GM18508 (cell line): Measurements from ENCODE around the gene NDUFB8.

ENCODE experiments used
- ATAC-seq: cut with Tn5 transposase; IDR thresholded peaks from one replicate; pipeline ENCODE4 v1.9.1; 2021; ENCODE audit warnings: moderate number of reproducible peaks; ENCODE audit not compliant: insufficient read depth, unreplicated experiment

NDUFB8 gene

DNA sequence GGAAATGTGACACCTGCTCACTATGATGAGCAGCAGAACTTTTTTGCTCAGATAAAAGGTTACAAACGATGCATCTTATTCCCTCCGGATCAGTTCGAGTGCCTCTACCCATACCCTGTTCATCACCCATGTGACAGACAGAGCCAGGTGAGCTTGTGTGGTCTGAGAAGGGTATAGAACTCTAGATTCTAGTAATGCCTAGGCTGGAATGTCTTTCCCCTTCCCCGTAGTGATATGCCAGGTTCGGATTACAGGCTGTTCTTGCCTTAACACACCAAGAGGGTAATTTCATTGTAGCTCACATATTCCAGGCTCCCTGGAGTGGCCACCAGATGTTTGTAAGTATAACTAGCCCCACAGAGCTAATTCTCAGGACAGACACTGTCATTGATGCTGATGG lies 15.3 kb upstream of the NDUFB8 start:
- ATAC-seq: no peak

DNA sequence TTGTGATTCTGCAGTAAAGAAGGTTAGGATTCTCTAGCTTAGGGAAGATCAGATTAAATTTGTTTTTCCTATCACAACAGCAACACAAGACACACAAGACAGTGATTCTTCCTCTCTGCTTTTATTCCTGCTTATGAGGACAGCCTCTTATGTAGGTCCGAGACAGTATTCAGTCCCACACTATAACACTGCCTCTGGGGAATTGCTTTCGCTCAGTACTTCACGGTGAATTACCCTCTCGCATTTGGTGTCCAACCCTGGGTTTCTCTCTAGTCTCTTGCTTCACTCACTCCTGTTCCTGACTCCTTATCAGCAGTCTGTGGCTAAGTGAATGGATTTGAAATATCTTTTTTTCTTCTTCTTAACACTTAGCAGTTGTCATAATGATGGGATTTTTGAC lies 7.8 kb upstream of the NDUFB8 start:
- ATAC-seq: no peak

DNA sequence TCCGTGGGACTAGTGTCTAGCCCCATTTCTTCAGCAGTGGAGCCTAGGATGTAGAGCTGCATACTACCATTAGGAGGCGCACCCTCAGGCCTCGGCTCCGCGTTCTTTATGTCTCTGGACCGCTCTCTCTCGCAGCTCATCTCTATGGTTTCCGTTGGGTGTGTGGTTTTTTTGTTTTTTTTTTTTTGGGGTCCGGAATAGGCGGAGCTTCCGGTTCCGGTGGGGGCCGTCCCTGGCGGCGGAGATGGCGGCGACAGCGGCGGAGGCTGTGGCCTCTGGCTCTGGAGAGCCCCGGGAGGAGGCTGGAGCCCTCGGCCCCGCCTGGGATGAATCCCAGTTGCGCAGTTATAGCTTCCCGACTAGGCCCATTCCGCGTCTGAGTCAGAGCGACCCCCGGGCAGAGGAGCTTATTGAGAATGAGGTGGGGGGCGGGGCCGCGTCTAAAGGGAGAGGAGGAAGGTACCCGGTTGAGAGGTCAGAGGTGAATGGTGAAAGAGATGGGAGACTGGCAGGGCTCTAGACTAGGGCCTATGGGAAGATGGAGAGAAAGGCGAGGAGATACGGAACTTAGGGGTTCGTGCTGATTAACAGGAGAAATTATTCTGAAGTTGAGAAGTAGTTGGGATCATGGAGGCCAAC lies 6.2 kb upstream of the NDUFB8 start, which contains the start of gene HIF1AN:
Gene HIF1AN (plus strand): TSS at position 229 of the 639 bp plus-strand sequence. CDS start 16 bp downstream, at position 245.
- peak; percentile 91 for ATAC-seq

DNA sequence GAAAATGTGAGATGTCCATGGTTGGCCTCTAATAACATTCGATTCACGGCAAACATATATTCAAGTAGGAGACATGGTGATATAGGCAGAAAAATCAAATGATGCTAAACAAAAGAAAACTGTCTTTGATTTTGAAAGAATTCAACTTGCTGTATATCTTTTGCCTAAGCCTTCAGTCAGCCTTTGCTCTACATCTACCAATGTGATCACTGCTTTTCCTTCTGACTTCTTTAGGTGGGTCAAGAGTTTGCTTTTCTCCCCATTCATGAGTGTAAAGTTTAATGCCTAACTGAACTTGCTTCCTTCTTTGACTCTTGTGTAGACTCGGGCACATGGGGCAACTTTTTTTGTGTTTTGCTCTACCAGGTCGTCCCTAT lies 5.7 kb upstream of the NDUFB8 start:
- ATAC-seq: no peak

DNA sequence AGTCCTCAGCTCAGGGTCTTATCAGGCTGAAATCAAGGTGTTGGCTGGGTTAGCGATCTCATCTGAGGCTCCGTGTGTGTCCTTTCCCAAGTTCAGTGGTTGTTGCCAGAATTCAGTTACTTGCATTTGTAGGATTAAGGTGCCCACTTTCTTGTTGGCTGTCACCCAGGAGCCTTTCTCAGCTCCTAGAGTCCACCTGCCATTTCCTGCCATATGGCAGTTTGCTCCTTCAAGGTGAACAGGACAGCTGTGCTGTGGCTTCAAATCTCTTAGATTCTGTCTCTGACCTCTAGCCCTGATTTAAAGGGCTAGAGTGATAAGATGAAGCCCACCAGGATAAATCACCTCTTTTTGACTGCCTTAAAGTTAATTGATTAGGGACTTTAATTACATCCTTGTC lies 5.1 kb upstream of the NDUFB8 start:
- ATAC-seq: no peak

DNA sequence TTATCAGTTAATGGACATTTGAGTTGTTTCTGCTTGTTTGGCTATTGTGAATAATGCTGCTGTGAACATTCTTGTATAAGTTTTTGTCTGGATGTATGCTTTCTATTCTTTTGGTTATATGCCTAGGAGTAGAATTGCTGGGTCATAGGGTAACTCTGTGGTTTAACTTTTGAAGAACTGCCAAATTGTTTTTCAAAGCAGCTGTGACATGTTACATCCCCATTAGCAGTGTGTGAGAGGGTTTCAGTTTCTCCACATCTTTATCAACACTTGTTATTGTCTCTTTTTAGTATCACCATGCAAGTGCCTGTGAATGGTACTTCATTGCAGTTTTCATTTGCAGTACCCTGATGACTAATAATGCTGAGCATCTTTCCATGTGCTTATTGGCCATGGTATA lies 2.1 kb upstream of the NDUFB8 start:
- ATAC-seq: no peak

DNA sequence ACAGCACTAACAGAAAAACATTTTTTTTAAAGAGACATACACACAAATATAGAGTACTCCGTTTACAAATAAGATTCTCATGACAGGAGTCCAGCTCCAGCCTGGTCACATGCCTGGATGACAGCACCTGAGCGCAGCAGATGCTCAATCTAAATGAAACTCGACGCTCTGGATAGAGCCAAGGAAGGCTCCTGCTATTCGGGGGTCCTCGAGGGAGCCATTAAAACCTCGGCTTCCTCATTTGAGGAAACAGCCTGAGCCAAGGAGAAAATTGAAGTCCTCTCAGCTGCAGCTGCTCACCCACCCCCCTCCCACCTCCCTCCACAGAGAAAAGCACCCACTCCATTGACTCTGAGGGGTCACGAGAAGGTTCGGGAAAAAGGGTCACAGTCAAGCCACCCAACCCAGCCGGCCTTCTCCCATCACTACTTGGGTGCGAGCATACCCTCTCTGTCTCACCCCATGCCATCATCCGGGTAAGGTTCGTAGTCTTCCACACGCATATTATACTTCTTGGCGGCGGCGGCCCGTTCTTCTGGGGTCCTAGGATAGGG lies 673 bp downstream of the NDUFB8 start:
- no peak for ATAC-seq

DNA sequence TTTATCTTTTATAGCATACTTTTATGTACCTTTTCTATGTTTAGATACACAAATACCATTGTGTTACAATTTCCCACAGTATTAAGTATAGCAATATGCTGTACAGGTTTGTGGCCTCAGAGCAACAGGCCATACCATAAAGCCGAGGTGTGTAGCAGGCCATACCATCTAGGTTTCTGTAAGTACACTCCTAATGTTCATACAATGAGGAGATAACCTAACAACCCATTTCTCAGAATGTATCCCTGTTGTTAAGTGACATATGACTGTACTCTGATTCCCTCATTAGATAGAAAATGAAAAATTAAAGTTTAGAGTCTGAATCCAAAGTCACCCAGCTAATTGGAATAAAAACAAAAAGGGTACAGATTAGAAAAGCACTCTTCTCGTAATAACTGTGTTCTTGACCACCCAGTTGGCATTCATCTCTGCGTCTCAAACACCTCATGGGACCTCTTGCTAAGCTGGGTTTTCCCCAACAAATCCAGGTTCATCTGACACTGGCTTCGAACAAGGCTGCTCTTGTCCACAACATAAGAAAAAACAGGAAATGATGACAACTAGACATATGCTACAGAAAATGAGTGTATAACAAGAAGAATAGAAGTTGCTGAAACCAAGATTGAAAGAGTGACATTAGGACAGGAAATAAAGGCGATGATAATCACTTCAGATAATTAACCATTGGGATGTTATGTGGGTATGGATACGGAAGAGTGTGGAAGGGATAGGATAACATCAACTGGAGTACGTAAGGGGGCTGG lies 1.4 kb downstream of the NDUFB8 start:
- no peak for ATAC-seq

DNA sequence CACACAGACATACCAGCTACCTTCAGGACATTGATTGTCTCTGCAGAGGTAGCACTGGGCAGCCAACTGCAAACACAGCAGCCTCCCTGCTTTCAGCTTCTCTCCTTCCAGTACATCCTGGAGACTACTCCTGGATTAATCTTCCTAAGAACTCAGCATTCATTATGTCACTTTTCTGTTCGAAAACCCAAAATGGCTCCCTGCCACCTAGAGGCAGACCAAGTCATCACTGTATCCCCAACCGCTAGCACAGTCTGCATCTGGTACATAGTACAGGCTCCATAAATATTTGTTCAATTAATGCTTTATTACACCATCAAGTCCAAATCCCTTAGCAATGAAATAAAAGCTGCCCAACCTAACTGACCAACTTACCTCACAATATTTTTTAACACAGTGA lies 5.0 kb downstream of the NDUFB8 start:
- ATAC-seq: no peak

DNA sequence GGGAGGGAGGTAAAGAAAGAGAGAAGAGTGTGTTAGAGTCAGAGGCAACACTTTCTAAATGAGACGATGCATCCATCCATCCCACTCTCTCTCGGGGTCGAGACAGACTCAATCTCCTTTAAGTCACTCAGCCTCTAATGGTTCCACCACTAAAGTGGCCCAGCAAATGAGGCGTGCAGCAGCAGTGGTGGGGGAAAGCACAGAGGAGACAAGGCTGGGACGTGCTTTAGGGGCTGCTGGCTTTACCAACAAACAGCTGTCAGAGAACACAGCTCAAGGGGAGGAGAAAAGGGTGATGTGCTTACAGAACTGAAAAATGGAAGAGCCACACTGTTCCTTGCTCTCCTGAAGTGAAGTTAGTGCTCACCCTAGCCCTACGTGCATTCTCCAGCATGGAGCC lies 5.5 kb downstream of the NDUFB8 start:
- no peak for ATAC-seq

DNA sequence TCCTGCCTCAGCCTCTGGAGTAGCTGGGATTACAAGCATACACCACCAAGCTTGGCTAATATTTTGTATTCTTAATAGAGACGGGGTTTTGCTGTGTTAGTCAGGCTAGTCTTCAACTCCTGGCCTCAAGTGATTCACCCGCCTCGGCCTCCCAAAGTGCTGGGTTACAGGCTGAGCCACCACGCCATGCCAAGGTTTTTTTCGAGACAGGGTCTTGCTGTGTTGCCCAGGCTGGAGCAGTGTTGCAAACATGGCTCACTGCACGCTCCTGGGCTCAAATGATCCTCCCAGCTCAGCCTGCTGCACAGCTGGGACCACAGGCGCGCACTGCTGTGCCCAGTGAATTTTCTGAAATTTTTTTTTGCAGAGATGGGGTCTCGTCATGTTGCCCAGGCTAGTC lies 6.7 kb downstream of the NDUFB8 start:
- ATAC-seq: no peak

DNA sequence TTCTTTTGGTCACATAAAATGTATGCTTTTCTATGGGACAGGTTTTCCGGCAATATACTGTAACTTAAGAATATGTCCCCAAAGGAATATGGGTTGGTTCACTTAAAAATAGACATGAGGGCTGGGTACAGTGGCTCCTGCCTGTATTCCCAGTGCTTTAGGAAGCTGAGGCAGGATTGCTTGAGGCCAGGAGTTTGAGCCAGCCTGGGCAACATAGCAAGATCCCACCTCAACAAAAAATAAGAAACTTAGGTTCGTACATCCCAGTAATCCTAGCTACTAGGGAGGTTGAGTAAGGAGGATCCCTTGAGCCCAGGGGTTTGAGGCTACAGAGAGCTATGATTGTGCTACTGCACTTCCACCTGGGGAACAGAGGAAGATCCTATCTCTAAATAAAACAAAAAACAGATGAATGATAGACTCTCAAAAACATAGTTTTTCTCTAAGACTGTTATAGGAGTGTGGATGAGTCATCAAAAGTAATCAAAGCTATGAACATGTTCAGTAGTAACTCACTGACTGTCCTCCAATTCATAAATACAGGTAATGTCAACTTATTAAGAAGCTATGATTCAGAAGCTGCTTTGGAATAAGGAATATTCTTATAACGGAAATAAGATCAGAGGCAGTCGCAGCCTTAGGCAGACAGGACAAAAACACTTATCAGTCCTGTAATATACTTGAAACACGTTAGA lies 7.4 kb downstream of the NDUFB8 start:
- no peak for ATAC-seq

DNA sequence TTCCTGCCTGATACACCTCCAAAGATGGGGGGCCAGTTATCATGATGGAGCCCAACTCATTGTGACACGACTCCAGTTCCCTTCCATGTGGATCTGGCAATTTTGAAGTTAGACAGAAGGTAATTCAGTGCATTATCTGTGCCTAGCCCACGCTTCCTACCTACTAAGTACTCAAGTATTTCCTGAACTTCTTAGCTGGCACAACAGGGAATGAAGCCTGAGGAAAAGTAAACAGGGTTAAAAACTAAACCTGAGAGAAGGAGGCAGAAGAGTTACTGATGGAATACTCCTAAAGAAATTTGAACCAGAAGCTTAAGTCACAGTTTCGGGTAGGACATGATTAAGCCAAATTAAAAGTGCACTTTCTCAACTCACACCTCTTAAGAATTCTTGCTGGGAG lies 8.9 kb downstream of the NDUFB8 start:
- ATAC-seq: no peak

DNA sequence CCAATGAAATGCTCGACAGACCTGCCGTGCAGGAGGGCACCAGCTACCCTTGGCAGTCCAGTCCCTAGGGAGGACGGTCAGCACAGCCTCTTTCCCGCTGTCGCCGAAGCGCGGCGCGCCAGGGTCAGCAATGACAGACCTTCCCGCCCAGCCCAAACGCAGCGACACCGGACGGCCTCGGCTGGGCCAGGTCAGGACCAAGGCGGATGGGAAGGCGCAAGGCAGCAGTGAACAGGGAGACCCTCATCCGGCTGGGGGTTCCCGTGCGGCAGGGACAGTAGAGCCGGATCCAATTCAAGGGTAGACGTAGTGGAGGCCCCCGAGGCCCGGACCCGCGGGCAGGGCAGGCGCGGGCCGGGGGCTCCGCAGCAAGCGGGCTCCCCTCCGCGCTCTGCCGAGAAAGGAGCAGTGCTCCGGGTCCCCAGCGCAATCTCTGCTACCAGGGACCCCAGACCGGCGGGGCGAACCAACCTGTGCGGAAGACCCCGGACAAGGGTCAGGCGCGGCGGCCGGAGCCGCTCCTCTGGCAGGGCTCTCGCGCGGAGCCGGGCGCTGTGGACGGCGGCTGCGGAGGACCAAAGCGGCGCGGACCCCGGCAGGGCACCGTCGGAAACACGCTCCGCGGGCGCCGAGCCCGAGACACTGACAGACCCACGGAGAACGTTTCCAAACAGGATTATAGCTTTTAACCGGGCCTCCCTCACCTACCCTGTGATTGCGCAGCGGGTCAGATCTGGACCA lies 10.2 kb downstream of the NDUFB8 start, which contains the start of gene SEC31B:
Gene SEC31B (minus strand): TSS at position 551 of the 741 bp plus-strand sequence. CDS start 2,909 bp downstream, outside the sequence.
- ATAC-seq: no peak

DNA sequence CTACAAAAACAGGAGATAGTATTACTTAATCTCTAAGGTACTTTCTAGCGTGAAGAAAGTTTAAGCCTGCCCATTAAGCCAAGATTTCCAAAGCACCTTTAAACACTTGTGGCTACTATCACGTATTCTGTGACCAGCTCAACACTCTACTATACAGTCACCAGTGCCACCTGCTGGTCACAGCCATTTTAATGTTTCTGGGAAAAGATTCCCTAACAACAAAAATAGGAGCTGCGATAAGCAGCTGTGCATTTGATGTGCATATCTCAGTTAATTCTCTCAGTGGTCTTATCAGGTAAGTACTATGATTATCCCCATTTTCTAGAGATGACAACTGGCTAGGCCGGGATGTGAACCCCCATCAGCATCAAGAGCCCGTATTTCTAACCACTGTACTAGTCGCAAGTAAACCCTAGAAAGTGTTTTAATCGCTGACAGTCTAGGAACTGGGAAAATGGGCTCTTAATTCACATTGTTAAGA lies 10.9 kb downstream of the NDUFB8 start:
- no peak for ATAC-seq

DNA sequence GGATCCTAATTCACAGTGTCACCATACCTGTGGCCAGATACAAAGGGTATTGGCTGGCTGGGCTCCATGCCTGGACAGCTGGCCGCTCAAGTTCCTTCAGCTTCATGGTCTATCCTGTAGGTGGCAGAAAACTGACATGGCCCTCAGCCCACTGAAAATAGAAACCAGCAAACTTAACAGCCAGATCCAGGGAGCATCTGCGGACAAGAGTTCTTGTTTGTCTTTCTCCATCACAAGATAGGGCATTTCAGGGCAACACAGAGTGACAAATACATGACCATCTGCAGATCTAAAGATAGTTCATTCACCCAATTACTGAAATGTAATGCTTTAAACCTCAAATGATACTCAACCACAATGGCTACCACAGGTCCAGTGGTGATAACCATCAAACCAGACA lies 12.8 kb downstream of the NDUFB8 start:
- ATAC-seq: no peak

DNA sequence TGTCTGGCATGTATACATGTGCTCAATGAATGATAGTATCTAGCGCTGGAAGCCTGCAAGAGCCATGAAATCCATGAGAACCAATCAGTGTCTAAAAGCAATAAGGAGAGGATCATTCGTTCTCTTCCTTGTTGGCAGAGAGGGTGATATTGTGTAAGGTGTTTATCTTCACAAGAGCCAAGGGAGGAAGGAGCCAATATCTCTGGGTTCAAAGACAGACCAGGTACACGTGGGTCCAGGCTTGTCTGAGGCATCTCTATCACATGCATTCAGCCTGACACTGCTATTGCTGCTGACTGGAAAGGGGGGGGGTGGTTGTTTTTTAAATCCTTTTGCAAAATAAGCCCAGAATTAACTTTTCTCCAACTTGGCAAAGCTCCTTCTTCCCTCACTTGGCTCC lies 14.1 kb downstream of the NDUFB8 start:
- ATAC-seq: no peak

DNA sequence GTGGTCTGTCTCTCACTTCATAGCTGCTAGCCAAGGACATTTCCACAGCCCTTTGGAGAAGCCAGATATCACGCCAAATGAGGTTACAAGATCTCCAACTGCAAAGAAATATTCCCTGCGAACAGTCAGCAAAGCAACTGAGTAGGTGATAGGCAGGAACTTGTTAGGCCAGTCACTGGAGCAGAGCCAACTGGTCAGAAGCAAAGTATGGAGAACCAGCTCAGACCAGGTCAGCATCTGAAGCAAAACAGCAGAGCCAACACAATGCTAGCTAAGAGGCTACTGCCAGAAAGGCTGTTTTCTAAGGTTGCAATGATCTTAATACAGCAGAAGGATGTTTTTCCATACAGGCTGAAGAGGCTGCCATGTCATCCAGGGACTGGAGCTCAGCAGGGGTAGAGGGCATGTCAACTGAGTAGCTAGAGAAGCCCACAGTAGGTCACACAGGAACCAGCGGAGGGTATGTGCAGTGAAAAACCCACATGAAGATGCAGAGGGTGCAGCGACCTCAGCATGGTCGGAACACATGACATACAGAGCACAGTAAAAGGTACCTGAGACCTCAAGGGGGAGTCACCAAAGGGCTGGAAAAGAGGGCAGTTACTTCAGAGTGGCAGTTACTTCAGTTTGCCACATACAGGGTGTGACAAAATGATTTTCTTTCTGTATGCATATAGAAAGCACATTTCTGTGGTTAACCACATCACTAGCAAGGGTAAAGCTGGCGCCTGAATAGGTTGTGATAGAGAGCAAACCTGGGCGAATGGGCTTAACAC lies 18.9 kb downstream of the NDUFB8 start:
- no peak for ATAC-seq

DNA sequence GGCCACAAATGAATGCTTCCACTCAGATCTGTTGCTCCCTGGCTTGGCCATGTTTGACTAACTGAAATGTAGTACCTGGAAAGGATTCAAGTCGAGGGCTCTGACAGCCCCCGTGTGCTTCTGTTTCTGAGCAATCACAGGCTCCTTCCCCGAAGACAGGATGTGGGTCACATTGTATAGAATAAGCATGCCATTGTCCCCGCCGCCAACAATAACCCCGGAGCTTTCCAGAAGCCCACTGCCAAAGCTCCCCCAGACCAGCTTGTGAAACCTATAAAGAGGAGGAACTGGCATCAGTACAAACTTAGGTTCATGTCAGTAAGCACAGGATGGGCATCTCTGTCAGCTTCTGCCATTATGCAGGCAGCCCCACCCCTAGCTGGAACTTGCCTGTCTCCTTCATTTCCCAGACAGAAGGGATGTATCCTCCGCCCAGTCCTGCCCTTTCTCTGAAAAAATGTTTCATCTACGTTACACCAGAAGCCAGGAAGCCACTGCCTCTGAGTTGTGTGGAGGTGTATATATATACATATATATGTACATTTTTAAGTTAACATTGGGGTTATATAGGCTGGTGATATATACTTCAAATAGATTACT lies 20.3 kb downstream of the NDUFB8 start:
- ATAC-seq: no peak
